Progenitor cell of endocrine pancreas (in vitro differentiated cells): ENCODE data around the gene RFX3. TPM values are rescaled to one million over a fixed set of nuclear protein-coding genes. Genes with fewer than 3 reads are reported as not detected.

Source experiments
- DNase-seq: peaks from one replicate; pipeline ENCODE4 v3.0.0; 2021; ENCODE audit warnings: low spot score; ENCODE audit not compliant: unreplicated experiment
- H3K27ac Mint-ChIP-seq: 2 replicates; pipeline ENCODE4 v1.8.0; 2021; ENCODE audit warnings: mild to moderate bottlenecking, moderate library complexity, mixed read lengths
- H3K27me3 Mint-ChIP-seq: 2 replicates; pipeline ENCODE4 v1.8.0; 2021; ENCODE audit warnings: mixed read lengths
- H3K36me3 Mint-ChIP-seq: 2 replicates; pipeline ENCODE4 v1.8.0; 2022; ENCODE audit warnings: mixed read lengths; ENCODE audit not compliant: insufficient read depth
- H3K4me1 Mint-ChIP-seq: 2 replicates; pipeline ENCODE4 v1.8.0; 2021; ENCODE audit warnings: low read depth, mixed read lengths
- H3K4me3 Mint-ChIP-seq: 2 replicates; pipeline ENCODE4 v1.8.0; 2021; ENCODE audit warnings: low read depth, mild to moderate bottlenecking, moderate library complexity, mixed read lengths
- H3K9me3 Mint-ChIP-seq: 2 replicates; pipeline ENCODE4 v1.8.0; 2021; ENCODE audit warnings: low read depth, mixed read lengths
- total RNA-seq: library from RNA; stranded (reverse); gene quantifications from 2 replicates; pipeline ENCODE4 v1.2.1, GENCODE V29; 2021
- TF ChIP-seq, protein P1 (sequence below): fragments of 200-600 bp; sonication (generic); IDR thresholded peaks from one replicate; pipeline ENCODE4 v1.5.0; 2021; ENCODE audit warnings: antibody characterized with exemption, mild to moderate bottlenecking; ENCODE audit not compliant: unreplicated experiment

RFX3 gene
- total RNA-seq, 1 donor from 2014 or later, result 53.9 TPM

DNA sequence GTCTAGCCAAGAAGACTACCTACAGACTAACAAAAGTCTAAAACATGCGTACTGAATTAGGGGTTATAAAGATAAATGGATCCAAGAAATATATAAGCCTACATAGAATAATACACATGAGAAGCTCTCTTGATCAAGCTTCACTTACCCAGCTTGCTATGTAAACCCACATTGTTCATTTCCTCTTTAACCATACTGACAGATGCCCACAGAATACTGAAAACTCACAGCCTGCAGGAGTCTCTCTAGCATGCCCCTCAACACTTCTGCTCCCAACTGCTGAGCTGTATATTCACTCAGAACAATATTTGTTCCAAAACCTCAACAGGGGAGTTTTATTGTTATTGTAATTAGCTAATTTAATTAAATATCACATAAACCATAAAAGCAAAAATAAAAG is 52.4 kb downstream of the RFX3 start:
- DNase-seq, result no peak
- Mint-ChIP-seq H3K9me3 (no peaks in the 10 kb centered on the region), H3K27me3 (no peaks in the 10 kb centered on the region), H3K4me1 (peaks cover 11% of the 10 kb centered on the region), H3K36me3 (peaks cover 14% of the 10 kb centered on the region), H3K4me3 (no peak overlapping the region), H3K27ac (peak overlapping the region; percentile 70)
- TF ChIP-seq, protein P1, sequence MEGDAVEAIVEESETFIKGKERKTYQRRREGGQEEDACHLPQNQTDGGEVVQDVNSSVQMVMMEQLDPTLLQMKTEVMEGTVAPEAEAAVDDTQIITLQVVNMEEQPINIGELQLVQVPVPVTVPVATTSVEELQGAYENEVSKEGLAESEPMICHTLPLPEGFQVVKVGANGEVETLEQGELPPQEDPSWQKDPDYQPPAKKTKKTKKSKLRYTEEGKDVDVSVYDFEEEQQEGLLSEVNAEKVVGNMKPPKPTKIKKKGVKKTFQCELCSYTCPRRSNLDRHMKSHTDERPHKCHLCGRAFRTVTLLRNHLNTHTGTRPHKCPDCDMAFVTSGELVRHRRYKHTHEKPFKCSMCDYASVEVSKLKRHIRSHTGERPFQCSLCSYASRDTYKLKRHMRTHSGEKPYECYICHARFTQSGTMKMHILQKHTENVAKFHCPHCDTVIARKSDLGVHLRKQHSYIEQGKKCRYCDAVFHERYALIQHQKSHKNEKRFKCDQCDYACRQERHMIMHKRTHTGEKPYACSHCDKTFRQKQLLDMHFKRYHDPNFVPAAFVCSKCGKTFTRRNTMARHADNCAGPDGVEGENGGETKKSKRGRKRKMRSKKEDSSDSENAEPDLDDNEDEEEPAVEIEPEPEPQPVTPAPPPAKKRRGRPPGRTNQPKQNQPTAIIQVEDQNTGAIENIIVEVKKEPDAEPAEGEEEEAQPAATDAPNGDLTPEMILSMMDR, result no peak

GRCh38 chr9:3471883-3472282 is 53.9 kb downstream of the RFX3 start:
- H3K27me3 Mint-ChIP-seq, result no peaks in the 10 kb centered on the region
- TF ChIP-seq, protein P1, result no peak
- H3K9me3 Mint-ChIP-seq, result no peaks in the 10 kb centered on the region
- H3K36me3 Mint-ChIP-seq, result peaks cover 5% of the 10 kb centered on the region
- H3K4me3 Mint-ChIP-seq, result no peak overlapping the region
- H3K27ac Mint-ChIP-seq, result peak overlapping the region; percentile 88
- DNase-seq, result no peak
- peaks cover 16% of the 10 kb centered on the region for H3K4me1 Mint-ChIP-seq

GRCh38 chr9:3468421-3469205 is 57.2 kb downstream of the RFX3 start:
- H3K36me3 Mint-ChIP-seq, result peaks cover 5% of the 10 kb centered on the region
- TF ChIP-seq, protein P1, result no peak
- no peak for DNase-seq
- H3K27ac Mint-ChIP-seq, result no peak overlapping the region
- no peaks in the 10 kb centered on the region for H3K27me3 Mint-ChIP-seq
- no peaks in the 10 kb centered on the region for H3K9me3 Mint-ChIP-seq
- peaks cover 16% of the 10 kb centered on the region for H3K4me1 Mint-ChIP-seq
- H3K4me3 Mint-ChIP-seq, result no peak overlapping the region

DNA sequence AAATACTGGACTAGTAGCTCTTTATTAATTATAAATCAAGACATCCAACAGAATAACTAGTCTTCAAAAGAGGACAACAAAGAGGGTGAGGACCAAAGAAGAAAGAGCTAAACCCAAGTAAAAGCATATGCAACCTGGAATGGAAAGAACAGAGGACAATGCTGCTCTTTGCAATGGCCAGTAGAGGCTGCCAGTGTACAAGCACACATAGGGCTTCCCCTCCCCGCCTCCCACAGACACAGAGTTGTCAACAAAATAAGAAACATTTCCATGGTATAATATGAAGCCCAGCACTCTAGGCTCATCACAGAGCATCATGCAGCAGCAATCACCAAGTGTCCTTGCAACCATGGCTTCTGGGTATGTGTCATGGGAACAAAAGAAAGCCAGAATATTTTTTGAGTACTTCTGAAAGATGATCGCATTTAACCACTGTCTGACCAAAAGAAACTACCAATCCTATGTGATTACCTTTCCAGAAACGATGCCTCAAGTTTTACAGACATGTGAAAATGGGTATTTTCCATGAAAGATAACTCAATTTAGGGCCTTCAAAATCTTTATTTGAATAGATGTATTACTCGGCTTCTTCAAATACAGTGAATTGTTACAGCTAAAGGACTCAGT is 58.1 kb downstream of the RFX3 start:
- no peak overlapping the region for H3K4me3 Mint-ChIP-seq

GRCh38 chr9:3464033-3464638 is 61.7 kb downstream of the RFX3 start:
- no peak for DNase-seq
- Mint-ChIP-seq H3K9me3 (peaks cover 4% of the 10 kb centered on the region), H3K36me3 (peaks cover 8% of the 10 kb centered on the region), H3K4me1 (peaks cover 10% of the 10 kb centered on the region), H3K27ac (no peak overlapping the region), H3K27me3 (no peaks in the 10 kb centered on the region), H3K4me3 (no peak overlapping the region)
- TF ChIP-seq, protein P1, result no peak

More for the DNA sequence above, 58.1 kb downstream of the RFX3 start:
- Mint-ChIP-seq H3K27me3 (no peaks in the 10 kb centered on the region), H3K27ac (peak overlapping the region; percentile 73), H3K4me1 (peaks cover 13% of the 10 kb centered on the region), H3K9me3 (peaks cover 4% of the 10 kb centered on the region), H3K36me3 (peaks cover 11% of the 10 kb centered on the region)
- TF ChIP-seq, protein P1, result peak; percentile 62
- no peak for DNase-seq
